HPDE6-E6E7 (cell line): Measurements from ENCODE around the gene MOBP.

ENCODE experiments used
- DNase-seq: peaks from one replicate; pipeline ENCODE4 v3.0.0; 2011; ENCODE audit warnings: missing footprints; ENCODE audit errors: extremely low spot score

The MOBP gene

DNA sequence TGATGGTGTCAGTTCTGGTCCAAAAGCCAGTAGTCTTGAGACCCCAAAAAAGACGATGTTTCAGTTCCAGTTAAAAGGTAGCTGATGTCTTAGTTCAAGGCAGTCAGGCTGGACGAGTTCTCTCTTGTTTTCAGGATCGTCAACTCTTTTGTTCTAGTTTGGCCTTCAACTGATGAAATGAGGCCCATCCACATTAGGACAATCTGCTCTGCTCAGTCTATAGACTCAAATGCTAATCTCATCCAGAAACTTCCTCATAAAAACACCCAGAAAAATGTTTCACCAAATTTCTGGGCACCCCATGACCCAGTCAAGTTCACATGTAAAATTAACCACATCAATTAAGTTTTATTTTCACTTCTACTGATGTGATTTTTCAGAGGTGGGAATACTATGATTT lies 74.0 kb downstream of the MOBP start:
- no peak for DNase-seq

DNA sequence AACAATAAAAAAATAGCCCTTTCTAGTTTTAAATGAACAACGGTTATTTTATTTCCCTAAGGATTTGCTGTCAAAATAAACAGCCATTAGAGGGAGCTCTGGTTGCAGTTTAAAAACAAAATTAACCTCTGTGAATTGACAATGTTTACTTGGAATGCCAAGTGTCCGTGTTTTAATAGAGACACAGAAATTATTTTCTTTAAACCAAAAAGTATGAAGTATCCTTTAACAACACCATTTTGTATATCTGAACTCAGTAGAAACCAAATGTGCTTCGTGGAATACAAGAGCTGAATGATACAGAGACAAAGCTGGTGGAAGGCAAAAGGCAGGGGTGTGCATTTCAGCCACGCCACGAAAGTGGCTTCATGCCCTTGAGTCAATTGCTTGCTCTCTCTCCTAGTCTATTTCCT lies 74.4 kb downstream of the MOBP start:
- no peak for DNase-seq

- no peak for DNase-seq
Observed at GRCh38 chr3:39542588-39542988, 75.1 kb downstream of the MOBP start.

GRCh38 chr3:39548282-39548681 lies 80.8 kb downstream of the MOBP start:
- DNase-seq = no peak

- no peak for DNase-seq
Observed at GRCh38 chr3:39550354-39551051, 83.0 kb downstream of the MOBP start.
